Uterine smooth muscle cell (primary cell): ENCODE data around the gene RPP30. TPM values are rescaled to one million over a fixed set of nuclear protein-coding genes. Genes with fewer than 3 reads are reported as not detected.

Source experiments
- total RNA-seq: library from RNA; depleted of rRNA; stranded (reverse); fragments of >200 nt; gene quantifications from 2 replicates; pipeline ENCODE4 v1.2.3, GENCODE V29; 2014

RPP30 gene
- 35.1 and 48.9 TPM in 2 replicates for total RNA-seq

DNA sequence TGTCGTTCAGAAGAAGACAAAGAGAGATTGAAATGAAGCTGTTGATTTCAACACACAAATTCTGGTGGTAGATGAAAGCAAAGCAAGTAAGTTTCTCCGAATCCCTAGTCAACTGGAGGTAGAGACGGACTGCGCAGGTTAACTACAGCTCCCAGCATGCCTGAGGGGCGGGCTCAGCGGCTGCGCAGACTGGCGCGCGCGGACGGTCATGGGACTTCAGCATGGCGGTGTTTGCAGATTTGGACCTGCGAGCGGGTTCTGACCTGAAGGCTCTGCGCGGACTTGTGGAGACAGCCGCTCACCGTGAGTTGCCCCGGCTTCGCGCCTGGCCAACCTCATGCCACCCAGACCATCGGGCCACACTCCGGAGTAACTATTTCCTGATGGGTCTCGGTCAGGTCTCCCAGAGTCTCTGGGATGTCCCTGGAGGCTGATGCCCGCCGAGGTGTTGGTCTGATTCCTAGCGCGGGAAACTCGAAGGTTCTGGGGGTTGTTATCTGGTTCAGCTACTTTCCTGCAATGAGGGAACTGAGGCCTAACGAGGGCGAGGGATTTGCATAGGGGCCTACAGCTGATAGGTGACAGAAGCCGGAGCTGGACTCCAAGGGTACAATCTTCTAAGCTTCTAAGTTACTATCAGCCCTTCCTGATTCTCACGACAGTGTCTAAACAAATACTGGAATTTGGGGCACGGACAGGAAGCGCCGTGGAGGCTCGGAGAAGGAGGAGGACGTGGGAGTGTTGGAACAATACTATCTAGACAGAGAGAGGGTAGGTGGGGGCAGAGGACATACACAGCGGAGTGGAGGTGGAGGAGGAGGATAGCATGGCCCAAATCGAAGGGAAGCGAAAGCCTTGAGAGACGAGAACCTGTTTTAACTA, at the start of gene RPP30:
TSS of gene RPP30 (plus strand) at position 209 of the 882 bp plus-strand sequence. CDS start at position 222, 13 bp downstream.

DNA sequence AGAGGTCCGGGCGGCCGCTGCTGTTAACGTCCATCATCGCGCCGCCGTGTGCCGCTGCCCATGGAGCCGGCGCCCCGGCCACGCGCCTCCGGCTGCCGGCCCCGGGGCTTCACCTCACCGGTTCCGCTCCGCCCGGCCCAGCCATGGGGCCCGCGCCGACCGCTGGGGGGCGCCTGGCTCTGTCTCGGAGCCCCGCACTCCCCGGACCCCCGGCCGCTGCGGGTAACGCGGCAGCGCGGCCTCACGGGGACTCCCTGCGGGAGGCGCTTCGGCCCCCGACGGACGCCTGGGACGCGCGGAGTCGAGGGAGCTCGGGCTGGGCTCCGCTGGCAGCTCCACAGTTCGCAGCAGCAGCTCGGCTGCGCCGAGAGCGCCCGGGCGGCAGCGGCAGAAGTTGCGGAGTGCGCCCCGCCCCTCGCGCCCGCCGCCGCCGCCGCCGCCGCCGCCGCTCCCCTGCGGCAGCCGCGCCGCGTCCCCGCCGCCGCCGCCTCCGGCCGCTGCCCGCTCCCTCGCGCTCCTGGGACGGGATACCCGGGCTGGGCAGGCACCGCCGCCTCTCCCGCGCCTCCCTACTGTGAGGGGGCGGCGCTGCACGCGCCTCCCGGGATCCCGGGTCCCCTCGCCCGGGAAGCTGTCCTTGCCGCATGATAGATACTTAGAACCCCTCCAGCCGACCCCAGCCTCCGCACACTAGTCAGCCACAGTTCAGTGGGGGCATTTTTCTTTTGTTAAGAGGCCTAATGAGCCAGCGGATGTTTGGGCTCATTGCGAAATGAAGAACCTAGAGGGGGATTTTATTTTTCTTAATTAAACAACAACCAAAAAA, 13.9 kb upstream of the RPP30 start, which contains the start of gene HTR7:
TSS of gene HTR7 (minus strand) at position 405 of the 826 bp plus-strand sequence. CDS start at position 37, 368 bp downstream.

DNA sequence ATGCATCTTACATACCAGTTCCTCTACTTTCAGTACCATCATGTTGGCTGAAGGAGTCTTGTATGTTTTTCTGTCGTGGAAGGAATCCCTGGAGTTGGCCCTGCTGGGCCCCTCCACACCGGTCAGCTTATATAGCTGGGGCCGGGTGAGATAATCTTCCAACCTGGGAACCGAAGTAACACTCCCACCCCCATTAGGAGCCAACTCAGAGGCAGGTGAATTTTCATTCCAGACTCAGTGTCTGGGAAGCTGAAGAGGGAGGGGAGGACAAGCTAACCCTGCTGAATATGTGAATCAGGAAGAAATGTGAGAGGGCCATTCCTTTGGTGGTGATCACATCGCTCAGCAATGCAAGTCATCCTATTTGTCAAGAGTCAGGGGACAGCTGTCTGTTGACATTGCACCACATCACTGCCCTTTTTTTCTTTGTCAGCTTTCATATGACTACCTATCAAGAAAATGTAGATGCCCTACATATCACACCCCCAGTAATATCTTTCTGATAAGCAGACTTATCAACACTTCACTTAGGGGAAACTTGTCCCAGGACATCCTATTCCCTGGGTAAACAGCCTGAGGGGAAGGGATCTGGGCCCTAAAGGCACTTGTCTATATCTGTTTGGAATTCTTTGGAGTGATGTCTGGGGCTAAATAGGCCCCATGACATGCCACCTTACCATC, 49.4 kb downstream of the RPP30 start, which contains the start of gene ANKRD1:
TSS of gene ANKRD1 (minus strand) at position 102 of the 681 bp plus-strand sequence. CDS start at position 42, 60 bp downstream.

Other genes with a start within 250 kb of the RPP30 start
- gene HTR7, start 13.9 kb upstream of the RPP30 start, total RNA-seq = 0.87 and 1.1 TPM in 2 replicates
- gene ANKRD1, start 49.1 kb downstream of the RPP30 start, total RNA-seq = 0.75 and 1.00 TPM in 2 replicates